Muscle of back (tissue), 13 donors: ENCODE data around the gene ARHGEF6. TPM values are rescaled to one million over a fixed set of nuclear protein-coding genes. Genes with fewer than 3 reads are reported as not detected.
"Not testable (repeated sequence)": the region's sequence is repeated elsewhere in the genome, so short reads cannot be mapped to it uniquely, and the experiment has no call there.

Experiments used
- DNase-seq, 3 donors: peaks; one replicate each; pipeline versions ENCODE4 v3.0.0 to v3.0.0-alpha.2; 2013
- long read RNA-seq, 9 donors: transcript quantifications; one replicate each; lab custom pipeline, GENCODE V29; 2026
- polyA plus RNA-seq, 10 donors: library from polyadenylated mRNA; unstranded; fragments of 120-200 nt; gene quantifications; one replicate each; pipeline ENCODE4 v1.2.1, GENCODE V29; 2013; ENCODE audit not compliant: insufficient read length in 10 of 10

ARHGEF6 gene
- 10 to 100 TPM; 33.5 to 65.1 (median 42.4) TPM for polyA plus RNA-seq
- long read RNA-seq, donor 1, result 0 reads
- long read RNA-seq, donor 2, full-length matches to known transcripts, result 1 of 1 reads
- long read RNA-seq, donor 2, partial matches to known transcripts, result 0 of 1 reads
- long read RNA-seq, donor 2, other reads (novel, unspliced or antisense), result 0 of 1 reads
- long read RNA-seq, donor 3, result 0 reads
- long read RNA-seq, donor 4, full-length matches to known transcripts, result 2 of 2 reads
- long read RNA-seq, donor 4, partial matches to known transcripts, result 0 of 2 reads
- long read RNA-seq, donor 4, other reads (novel, unspliced or antisense), result 0 of 2 reads
- long read RNA-seq, donor 5, partial matches to known transcripts, result 5 of 5 reads
- long read RNA-seq, donor 5, other reads (novel, unspliced or antisense), result 0 of 5 reads
- long read RNA-seq, donor 6, result 0 reads
- long read RNA-seq, donor 7, partial matches to known transcripts, result 5 of 5 reads
- long read RNA-seq, donor 7, other reads (novel, unspliced or antisense), result 0 of 5 reads
- long read RNA-seq, donor 8, full-length matches to known transcripts, result 1 of 1 reads
- long read RNA-seq, donor 8, partial matches to known transcripts, result 0 of 1 reads
- long read RNA-seq, donor 8, other reads (novel, unspliced or antisense), result 0 of 1 reads
- long read RNA-seq, donor 9, result 0 reads

- peak in 1 of 3 donors; percentile 52 for DNase-seq
Observed at GRCh38 chrX:136780763-136781162, at the start of gene ARHGEF6. Gene ARHGEF6, minus strand, starts transcription at chrX:136780932. Its CDS starts 50 bp downstream, at chrX:136780882.

GRCh38 chrX:136829413-136829812, 48.7 kb upstream of the ARHGEF6 start:
- DNase-seq, result no peak

- peak in 1 of 3 donors; percentile 9 for DNase-seq
Observed at GRCh38 chrX:136828830-136829229, 48.1 kb upstream of the ARHGEF6 start.

- no peak for DNase-seq
Observed at GRCh38 chrX:136827026-136827425, 46.3 kb upstream of the ARHGEF6 start.

- no peak for DNase-seq
Observed at GRCh38 chrX:136825771-136826170, 45.0 kb upstream of the ARHGEF6 start.

GRCh38 chrX:136823175-136823574, 42.4 kb upstream of the ARHGEF6 start:
- DNase-seq, result no peak

GRCh38 chrX:136822337-136823095, 41.8 kb upstream of the ARHGEF6 start:
- DNase-seq, result no peak

GRCh38 chrX:136819756-136820155, 39.0 kb upstream of the ARHGEF6 start:
- not testable (repeated sequence) for DNase-seq

GRCh38 chrX:136819031-136819703, 38.4 kb upstream of the ARHGEF6 start:
- DNase-seq, result no peak

GRCh38 chrX:136816975-136817374, 36.2 kb upstream of the ARHGEF6 start:
- no peak for DNase-seq

- DNase-seq, result no peak
Observed at GRCh38 chrX:136814847-136815750, 34.4 kb upstream of the ARHGEF6 start.

GRCh38 chrX:136812286-136812685, 31.6 kb upstream of the ARHGEF6 start:
- no peak for DNase-seq

- DNase-seq, result no peak
Observed at GRCh38 chrX:136810493-136810892, 29.8 kb upstream of the ARHGEF6 start.

GRCh38 chrX:136806891-136807410, 26.2 kb upstream of the ARHGEF6 start:
- peak in 1 of 3 donors; percentile 14 for DNase-seq

GRCh38 chrX:136802515-136802914, 21.8 kb upstream of the ARHGEF6 start:
- DNase-seq, result no peak

GRCh38 chrX:136797787-136798186, 17.1 kb upstream of the ARHGEF6 start:
- DNase-seq, result no peak

- DNase-seq, result not testable (repeated sequence)
Observed at GRCh38 chrX:136795132-136795531, 14.4 kb upstream of the ARHGEF6 start.

GRCh38 chrX:136794660-136795059, 13.9 kb upstream of the ARHGEF6 start:
- DNase-seq, result not testable (repeated sequence)

GRCh38 chrX:136794080-136794479, 13.3 kb upstream of the ARHGEF6 start:
- DNase-seq, result no peak

- DNase-seq, result no peak
Observed at GRCh38 chrX:136789856-136790255, 9.1 kb upstream of the ARHGEF6 start.
